ENCODE measurements around the gene EYA2. TPM values are rescaled to one million over a fixed set of nuclear protein-coding genes. Genes with fewer than 3 reads are reported as not detected.
A peak's percentile ranks its signal among the peaks of the same experiment; 100 is the strongest.

Gene EYA2
- polyA plus RNA-seq, 3 donors = 0.04 to 0.16 TPM; not detected in 1

DNA sequence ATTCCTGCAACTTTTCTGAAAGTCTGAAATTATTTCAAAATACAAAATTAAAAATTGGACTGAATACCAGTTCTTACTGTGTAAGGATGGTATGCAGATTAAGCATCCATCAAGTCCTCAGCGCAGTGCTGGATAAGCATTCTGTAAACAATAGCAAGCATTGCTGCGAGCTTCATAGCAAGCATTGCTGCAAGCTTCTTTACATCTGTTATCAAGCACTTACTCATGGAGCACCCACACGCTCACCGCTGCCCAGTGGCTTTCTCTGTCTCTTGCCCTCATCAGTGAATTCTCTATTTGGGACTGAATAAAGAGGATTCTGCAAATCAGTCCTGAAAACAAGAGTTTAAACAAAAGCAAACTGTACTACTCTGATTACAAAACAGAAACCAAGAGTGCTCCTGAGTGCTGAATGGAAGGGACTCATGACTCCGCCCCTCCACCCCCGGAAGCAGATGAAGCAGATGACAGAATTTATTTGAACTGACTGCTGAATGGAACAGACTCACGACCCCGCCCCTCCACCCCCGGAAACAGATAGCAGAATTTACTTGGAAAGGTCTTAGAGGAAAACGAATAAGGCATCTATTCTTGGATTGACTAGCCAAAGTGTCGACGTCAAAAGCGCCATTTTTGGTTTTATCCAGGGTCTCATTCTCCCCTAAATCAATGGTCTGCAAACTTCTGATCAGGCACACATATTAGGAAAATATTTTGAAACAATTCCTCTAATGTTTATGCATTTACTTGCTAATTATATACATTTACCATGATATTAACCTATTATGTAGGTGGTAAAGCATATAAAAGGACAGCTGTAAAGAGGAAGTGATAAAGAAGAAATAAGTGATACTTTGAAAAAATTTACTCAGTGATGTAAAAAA is 22.1 kb upstream of the EYA2 start:
- Histone ChIP-seq H3K9ac (ENCODE audit: insufficient read depth, low read length, poor library complexity, severe bottlenecking) (no peak overlapping the region), H2AFZ (ENCODE audit: insufficient read depth, low read depth, low read length, poor library complexity, severe bottlenecking) (no peak overlapping the region), H3K4me1 (ENCODE audit: control insufficient read depth in 1 of 2, insufficient read depth in 2 of 2, low read length in 2 of 2) (no peaks in the 10 kb centered on the region), H3K27ac (ENCODE audit: low read depth in 1 of 2, low read length in 2 of 2) (no peak overlapping the region), H4K20me1 (ENCODE audit: insufficient read depth, low read length) (no peaks in the 10 kb centered on the region), H3K9me3 (replicated peaks in 1 of 2; ENCODE audit: control insufficient read depth in 1 of 2, insufficient read depth in 1 of 2, low read length in 2 of 2) (peaks cover 7 to 15% of the 10 kb centered on the region in 2 donors), H3K4me3 (replicated peaks in 1 of 3; ENCODE audit: low read depth in 2 of 3, low read length in 3 of 3) (no peak overlapping the region), H3K79me2 (ENCODE audit: insufficient read depth, low read length) (no peaks in the 10 kb centered on the region), H3K4me2 (replicated peaks; ENCODE audit: extremely low read depth, low read length, poor library complexity, severe bottlenecking) (no peak overlapping the region), H3K27me3 (ENCODE audit: control insufficient read depth in 2 of 2, insufficient read depth in 2 of 2, low read length in 2 of 2) (peaks cover 2% of the 10 kb centered on the region in 2 donors), H3K36me3 (replicated peaks in 1 of 2; ENCODE audit: control insufficient read depth in 1 of 2, insufficient read depth in 2 of 2, low read length in 2 of 2) (no peaks in the 10 kb centered on the region)
- DNase-seq = no peak
- H3K36me3 Mint-ChIP-seq = no peaks in the 10 kb centered on the region
- H3K4me1 Mint-ChIP-seq = no peaks in the 10 kb centered on the region
- peaks cover 0 to 15% (median 3%) of the 10 kb centered on the region in 3 donors for H3K27me3 Mint-ChIP-seq (ENCODE audit: low read depth in 3 of 3)
- H3K27ac Mint-ChIP-seq = no peak overlapping the region
- 76% methylated on average over 7 of the region's 13 CpGs for WGBS (ENCODE audit: insufficient coverage)
- TF ChIP-seq, protein P1, sequence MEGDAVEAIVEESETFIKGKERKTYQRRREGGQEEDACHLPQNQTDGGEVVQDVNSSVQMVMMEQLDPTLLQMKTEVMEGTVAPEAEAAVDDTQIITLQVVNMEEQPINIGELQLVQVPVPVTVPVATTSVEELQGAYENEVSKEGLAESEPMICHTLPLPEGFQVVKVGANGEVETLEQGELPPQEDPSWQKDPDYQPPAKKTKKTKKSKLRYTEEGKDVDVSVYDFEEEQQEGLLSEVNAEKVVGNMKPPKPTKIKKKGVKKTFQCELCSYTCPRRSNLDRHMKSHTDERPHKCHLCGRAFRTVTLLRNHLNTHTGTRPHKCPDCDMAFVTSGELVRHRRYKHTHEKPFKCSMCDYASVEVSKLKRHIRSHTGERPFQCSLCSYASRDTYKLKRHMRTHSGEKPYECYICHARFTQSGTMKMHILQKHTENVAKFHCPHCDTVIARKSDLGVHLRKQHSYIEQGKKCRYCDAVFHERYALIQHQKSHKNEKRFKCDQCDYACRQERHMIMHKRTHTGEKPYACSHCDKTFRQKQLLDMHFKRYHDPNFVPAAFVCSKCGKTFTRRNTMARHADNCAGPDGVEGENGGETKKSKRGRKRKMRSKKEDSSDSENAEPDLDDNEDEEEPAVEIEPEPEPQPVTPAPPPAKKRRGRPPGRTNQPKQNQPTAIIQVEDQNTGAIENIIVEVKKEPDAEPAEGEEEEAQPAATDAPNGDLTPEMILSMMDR (IDR thresholded peaks at IDR 0.05) = no peak
- intact Hi-C loops (cut with micrococcal nuclease) = no loop called here
- no peak overlapping the region for H3K4me3 Mint-ChIP-seq
- peaks cover 3 to 8% (median 6%) of the 10 kb centered on the region in 7 donors for H3K9me3 Mint-ChIP-seq

DNA sequence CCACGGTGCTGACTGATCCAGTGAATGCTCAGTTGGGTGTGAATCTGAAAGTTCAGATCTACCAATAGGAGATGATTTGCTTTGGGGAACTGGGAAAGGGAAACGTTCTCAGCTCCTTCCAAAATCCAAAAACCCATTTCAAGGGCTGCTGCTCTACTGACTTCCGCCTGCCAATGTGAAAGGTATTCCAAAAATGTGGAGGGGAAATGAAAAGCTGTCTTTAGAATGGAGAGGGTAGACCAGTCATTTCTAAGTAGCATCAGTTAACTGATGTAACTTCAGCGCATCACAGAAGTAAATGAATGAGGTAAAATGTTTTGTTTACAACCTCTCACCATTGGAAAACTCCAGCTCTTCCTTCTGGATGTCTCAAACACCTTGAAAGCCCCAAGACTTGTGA is 19.6 kb upstream of the EYA2 start:
- no peaks in the 10 kb centered on the region for H3K4me1 Mint-ChIP-seq
- TF ChIP-seq, protein P1 (IDR thresholded peaks at IDR 0.05) = no peak
- Histone ChIP-seq H3K4me2 (replicated peaks; ENCODE audit: extremely low read depth, low read length, poor library complexity, severe bottlenecking) (no peak overlapping the region), H3K27ac (ENCODE audit: low read depth in 1 of 2, low read length in 2 of 2) (no peak overlapping the region), H3K36me3 (replicated peaks in 1 of 2; ENCODE audit: control insufficient read depth in 1 of 2, insufficient read depth in 2 of 2, low read length in 2 of 2) (no peaks in the 10 kb centered on the region), H3K9ac (ENCODE audit: insufficient read depth, low read length, poor library complexity, severe bottlenecking) (no peak overlapping the region), H3K4me3 (replicated peaks in 1 of 3; ENCODE audit: low read depth in 2 of 3, low read length in 3 of 3) (no peak overlapping the region), H3K27me3 (ENCODE audit: control insufficient read depth in 2 of 2, insufficient read depth in 2 of 2, low read length in 2 of 2) (peaks cover 2% of the 10 kb centered on the region in 2 donors), H3K9me3 (replicated peaks in 1 of 2; ENCODE audit: control insufficient read depth in 1 of 2, insufficient read depth in 1 of 2, low read length in 2 of 2) (peaks cover 1 to 3% of the 10 kb centered on the region in 2 donors), H3K4me1 (ENCODE audit: control insufficient read depth in 1 of 2, insufficient read depth in 2 of 2, low read length in 2 of 2) (no peaks in the 10 kb centered on the region), H2AFZ (ENCODE audit: insufficient read depth, low read depth, low read length, poor library complexity, severe bottlenecking) (no peak overlapping the region), H4K20me1 (ENCODE audit: insufficient read depth, low read length) (no peaks in the 10 kb centered on the region), H3K79me2 (ENCODE audit: insufficient read depth, low read length) (no peaks in the 10 kb centered on the region)
- H3K9me3 Mint-ChIP-seq = peaks cover 0 to 3% (median 2%) of the 10 kb centered on the region in 7 donors
- intact Hi-C loops (cut with micrococcal nuclease) = no loop called here
- peaks cover 4 to 19% (median 5%) of the 10 kb centered on the region in 3 donors for H3K27me3 Mint-ChIP-seq (ENCODE audit: low read depth in 3 of 3)
- no peaks in the 10 kb centered on the region for H3K36me3 Mint-ChIP-seq
- no peak for DNase-seq
- H3K4me3 Mint-ChIP-seq = no peak overlapping the region
- peak overlapping the region in 1 of 7 donors; percentile 16 for H3K27ac Mint-ChIP-seq
- WGBS (ENCODE audit: insufficient coverage) = no CpG with 5 or more reads among the region's 4 CpGs

Measured in CD14-positive monocyte (primary cell).